HEK293T (cell line): ENCODE data around the gene KIR3DL3.
"Not testable (repeated sequence)": the region's sequence is repeated elsewhere in the genome, so short reads cannot be mapped to it uniquely, and the experiment has no call there.

Experiments
- FOXA1 ChIP-seq: fragments of 450-650 bp; IDR thresholded peaks from 2 replicates; pipeline ENCODE4 v1.6.1; 2016; ENCODE audit warnings: mild to moderate bottlenecking
- HDGF ChIP-seq: fragments of 450-650 bp; IDR thresholded peaks from 2 replicates; pipeline ENCODE4 v1.6.1; 2017; ENCODE audit warnings: antibody characterized with exemption, borderline replicate concordance
- SP1 ChIP-seq: fragments of 450-650 bp; IDR thresholded peaks from 2 replicates; pipeline ENCODE4 v1.6.1; 2017
- TARDBP ChIP-seq: fragments of 450-650 bp; IDR thresholded peaks from 2 replicates; pipeline ENCODE4 v1.6.1; 2016

- TF ChIP-seq HDGF, SP1, TARDBP, FOXA1: not testable (repeated sequence)
These were observed 34.3 kb downstream of the KIR3DL3 start for GRCh38 chr19:54758577-54758976.
